ENCODE measurements around the gene ALOX15B. TPM values are rescaled to one million over a fixed set of nuclear protein-coding genes. Genes with fewer than 3 reads are reported as not detected.
A peak's percentile ranks its signal among the peaks of the same experiment; 100 is the strongest.

Gene ALOX15B
- total and polyA plus RNA-seq, 9 of the 15 experiments (the other 6 are each of a cell fraction or from before 2014, with no cell fraction given): 0.04 TPM; not detected in 8

- no peak for TF ChIP-seq THAP7 (CRISPR knock-in tag; IDR thresholded peaks at IDR 0.05)
- TF ChIP-seq SP1 (CRISPR knock-in tag; IDR thresholded peaks at IDR 0.05): no peak
- peak; percentile 65; the same call in 1 of the 2 replicates for TF ChIP-seq REST (IDR thresholded peaks at IDR 0.05; ENCODE audit: borderline replicate concordance)
- TF ChIP-seq REST (CRISPR knock-in tag; IDR thresholded peaks at IDR 0.05; ENCODE audit: low read depth): no peak
- no peak for TF ChIP-seq MED1 (CRISPR knock-in tag; IDR thresholded peaks at IDR 0.05; ENCODE audit: borderline replicate concordance)
- no peak for TF ChIP-seq ZZZ3 (IDR thresholded peaks at IDR 0.05)
- no peak for TF ChIP-seq BCL6 (CRISPR knock-in tag; IDR thresholded peaks at IDR 0.05)
- TF ChIP-seq CEBPB (tag; IDR thresholded peaks at IDR 0.05): no peak
- TF ChIP-seq PYGO2 (tag; IDR thresholded peaks at IDR 0.05): no peak
- TF ChIP-seq CHCHD3 (CRISPR knock-in tag; IDR thresholded peaks at IDR 0.05): no peak
- TF ChIP-seq STAG1 (CRISPR knock-in tag; IDR thresholded peaks at IDR 0.05; ENCODE audit: borderline replicate concordance): peak; percentile 45; the same call in 1 of the 2 replicates
- 0 out of 2 replicates have a peak, but pooled peaks have one; percentile 12 for TF ChIP-seq ZBTB33 (CRISPR knock-in tag; IDR thresholded peaks at IDR 0.05)
- TF ChIP-seq ELF2 (CRISPR knock-in tag; IDR thresholded peaks at IDR 0.05): no peak
- TF ChIP-seq POLR2G (IDR thresholded peaks at IDR 0.05; ENCODE audit: low read depth, low read length): 0 out of 2 replicates have a peak, but pooled peaks have one; percentile 16
- no peak for TF ChIP-seq ZNF354B (CRISPR knock-in tag; IDR thresholded peaks at IDR 0.05)
- TF ChIP-seq LCOR (CRISPR knock-in tag; IDR thresholded peaks at IDR 0.05): no peak
- peak; percentile 51 to 83 for TF ChIP-seq RAD21 (CRISPR knock-in tag; conservative IDR thresholded peaks at IDR 0.05 in 1 of 2, IDR thresholded peaks at IDR 0.05 in 1 of 2)
- no peak for TF ChIP-seq ZNF75A (CRISPR knock-in tag; IDR thresholded peaks at IDR 0.05)
These were observed 40.7 kb downstream of the ALOX15B start (continued) for GRCh38 chr17:8079291-8080207.
